ENCODE data around the gene COL23A1.

COL23A1 gene

GRCh38 chr5:178431063-178431781 lies 159.0 kb downstream of the COL23A1 start:
- DNase-seq = no peak

GRCh38 chr5:178430186-178431062 lies 159.8 kb downstream of the COL23A1 start:
- DNase-seq = no peak

GRCh38 chr5:178429491-178430185 lies 160.6 kb downstream of the COL23A1 start:
- no peak for DNase-seq

- no peak for DNase-seq
Measured at GRCh38 chr5:178429156-178429468, 161.1 kb downstream of the COL23A1 start.

GRCh38 chr5:178428341-178429155 lies 161.6 kb downstream of the COL23A1 start:
- DNase-seq = no peak

GRCh38 chr5:178427576-178428197 lies 162.5 kb downstream of the COL23A1 start:
- no peak for DNase-seq

- DNase-seq = no peak
Measured at GRCh38 chr5:178426326-178427130, 163.7 kb downstream of the COL23A1 start.

- DNase-seq = no peak
Measured at GRCh38 chr5:178425621-178426068, 164.5 kb downstream of the COL23A1 start.

- DNase-seq = no peak
Measured at GRCh38 chr5:178424810-178425177, 165.4 kb downstream of the COL23A1 start.

- DNase-seq = no peak
Measured at GRCh38 chr5:178423901-178424809, 166.0 kb downstream of the COL23A1 start.

- DNase-seq = no peak
Measured at GRCh38 chr5:178423431-178423830, 166.8 kb downstream of the COL23A1 start.

GRCh38 chr5:178422400-178422775 lies 167.8 kb downstream of the COL23A1 start:
- DNase-seq = no peak

- DNase-seq = no peak
Measured at GRCh38 chr5:178421699-178422399, 168.3 kb downstream of the COL23A1 start.

- DNase-seq = no peak
Measured at GRCh38 chr5:178421128-178421527, 169.1 kb downstream of the COL23A1 start.

GRCh38 chr5:178420354-178420781 lies 169.8 kb downstream of the COL23A1 start:
- DNase-seq = no peak

GRCh38 chr5:178419651-178420050 lies 170.5 kb downstream of the COL23A1 start:
- DNase-seq = no peak

GRCh38 chr5:178419196-178419595 lies 171.0 kb downstream of the COL23A1 start:
- no peak for DNase-seq

GRCh38 chr5:178418471-178419010 lies 171.7 kb downstream of the COL23A1 start:
- DNase-seq = no peak

GRCh38 chr5:178418031-178418430 lies 172.2 kb downstream of the COL23A1 start:
- DNase-seq = no peak
